HEK293 (cell line): ENCODE results near the gene MAN1C1.

Experiments used
- ELK4 ChIP-seq: IDR thresholded peaks from 2 replicates; pipeline ENCODE4 v1.6.1; 2011; ENCODE audit warnings: mild to moderate bottlenecking, low read depth, low read length, borderline replicate concordance
- REPIN1 ChIP-seq: fragments of 450-650 bp; formaldehyde crosslinking; IDR thresholded peaks from 2 replicates; pipeline ENCODE4 v1.5.1; 2017; ENCODE audit warnings: missing biosample characterization, missing genetic modification characterization, low read depth
- YY1 ChIP-seq: fragments of 450-650 bp; formaldehyde crosslinking; IDR thresholded peaks from 2 replicates; pipeline ENCODE4 v1.5.1; 2018; ENCODE audit warnings: missing biosample characterization, missing genetic modification characterization
- ZBTB49 ChIP-seq: fragments of 450-650 bp; formaldehyde crosslinking; IDR thresholded peaks from 2 replicates; pipeline ENCODE4 v1.5.1; 2016; ENCODE audit warnings: missing biosample characterization, missing genetic modification characterization, low read depth
- ZNF23 ChIP-seq: fragments of 450-650 bp; formaldehyde crosslinking; IDR thresholded peaks from 2 replicates; pipeline ENCODE4 v1.5.1; 2016; ENCODE audit warnings: missing biosample characterization, missing genetic modification characterization, borderline replicate concordance
- ZNF239 ChIP-seq: fragments of 450-650 bp; formaldehyde crosslinking; IDR thresholded peaks from 2 replicates; pipeline ENCODE4 v1.5.1; 2016; ENCODE audit warnings: missing biosample characterization, missing genetic modification characterization
- ZNF292 ChIP-seq: fragments of 450-650 bp; formaldehyde crosslinking; IDR thresholded peaks from 2 replicates; pipeline ENCODE4 v1.5.1; 2016; ENCODE audit warnings: low read depth, missing biosample characterization, missing genetic modification characterization, borderline replicate concordance
- ZNF335 ChIP-seq: fragments of 450-650 bp; formaldehyde crosslinking; conservative IDR thresholded peaks from 2 replicates; pipeline ENCODE4 v1.5.1; 2016; ENCODE audit warnings: missing biosample characterization, missing genetic modification characterization
- ZNF747 ChIP-seq: fragments of 450-650 bp; formaldehyde crosslinking; IDR thresholded peaks from 2 replicates; pipeline ENCODE4 v1.5.1; 2016; ENCODE audit warnings: missing biosample characterization, missing genetic modification characterization
- TF ChIP-seq, protein P1 (sequence below): fragments of 450-650 bp; formaldehyde crosslinking; IDR thresholded peaks from 2 replicates; pipeline ENCODE4 v1.5.1; 2016; ENCODE audit warnings: missing biosample characterization, missing genetic modification characterization
- TF ChIP-seq, protein P2 (sequence below): sonication (generic); formaldehyde crosslinking; IDR thresholded peaks from 2 replicates; pipeline ENCODE4 v1.8.1; 2022; ENCODE audit warnings: mild to moderate bottlenecking, moderate library complexity, missing genetic modification reagents

GRCh38 chr1:25804244-25804963, 187.8 kb downstream of the MAN1C1 start:
- TF ChIP-seq YY1 (tag by site-specific recombination), result no peak
- TF ChIP-seq ZNF747, result no peak
- TF ChIP-seq, protein P1, sequence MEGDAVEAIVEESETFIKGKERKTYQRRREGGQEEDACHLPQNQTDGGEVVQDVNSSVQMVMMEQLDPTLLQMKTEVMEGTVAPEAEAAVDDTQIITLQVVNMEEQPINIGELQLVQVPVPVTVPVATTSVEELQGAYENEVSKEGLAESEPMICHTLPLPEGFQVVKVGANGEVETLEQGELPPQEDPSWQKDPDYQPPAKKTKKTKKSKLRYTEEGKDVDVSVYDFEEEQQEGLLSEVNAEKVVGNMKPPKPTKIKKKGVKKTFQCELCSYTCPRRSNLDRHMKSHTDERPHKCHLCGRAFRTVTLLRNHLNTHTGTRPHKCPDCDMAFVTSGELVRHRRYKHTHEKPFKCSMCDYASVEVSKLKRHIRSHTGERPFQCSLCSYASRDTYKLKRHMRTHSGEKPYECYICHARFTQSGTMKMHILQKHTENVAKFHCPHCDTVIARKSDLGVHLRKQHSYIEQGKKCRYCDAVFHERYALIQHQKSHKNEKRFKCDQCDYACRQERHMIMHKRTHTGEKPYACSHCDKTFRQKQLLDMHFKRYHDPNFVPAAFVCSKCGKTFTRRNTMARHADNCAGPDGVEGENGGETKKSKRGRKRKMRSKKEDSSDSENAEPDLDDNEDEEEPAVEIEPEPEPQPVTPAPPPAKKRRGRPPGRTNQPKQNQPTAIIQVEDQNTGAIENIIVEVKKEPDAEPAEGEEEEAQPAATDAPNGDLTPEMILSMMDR (tag by site-specific recombination), result no peak
- TF ChIP-seq, protein P2, sequence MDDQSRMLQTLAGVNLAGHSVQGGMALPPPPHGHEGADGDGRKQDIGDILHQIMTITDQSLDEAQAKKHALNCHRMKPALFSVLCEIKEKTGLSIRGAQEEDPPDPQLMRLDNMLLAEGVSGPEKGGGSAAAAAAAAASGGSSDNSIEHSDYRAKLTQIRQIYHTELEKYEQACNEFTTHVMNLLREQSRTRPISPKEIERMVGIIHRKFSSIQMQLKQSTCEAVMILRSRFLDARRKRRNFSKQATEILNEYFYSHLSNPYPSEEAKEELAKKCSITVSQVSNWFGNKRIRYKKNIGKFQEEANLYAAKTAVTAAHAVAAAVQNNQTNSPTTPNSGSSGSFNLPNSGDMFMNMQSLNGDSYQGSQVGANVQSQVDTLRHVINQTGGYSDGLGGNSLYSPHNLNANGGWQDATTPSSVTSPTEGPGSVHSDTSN (CRISPR knock-in tag), result no peak
- TF ChIP-seq ELK4, result no peak
- no peak for TF ChIP-seq ZNF239 (tag by site-specific recombination)
- TF ChIP-seq ZNF292, result no peak
- no peak for TF ChIP-seq ZNF335 (tag by site-specific recombination)
- no peak for TF ChIP-seq ZNF23
- no peak for TF ChIP-seq ZBTB49
- no peak for TF ChIP-seq REPIN1
